GM23338 (cell line): Measurements from ENCODE around the gene DBNL.
"Not testable (repeated sequence)": the region's sequence is repeated elsewhere in the genome, so short reads cannot be mapped to it uniquely, and the experiment has no call there.

Experiments
- EZH2 ChIP-seq: fragments of 200-600 bp; sonication (generic); IDR thresholded peaks from one replicate; pipeline ENCODE4 v1.8.0; 2017; ENCODE audit warnings: antibody characterized with exemption, mild to moderate bottlenecking, low read depth; ENCODE audit not compliant: unreplicated experiment
- TF ChIP-seq, protein P1 (sequence below), 2 experiments: fragments of 200-600 bp in 1 of 2; sonication (generic) in 1 of 2; conservative IDR thresholded peaks; 2 replicates each; pipeline versions ENCODE4 v1.5.1 to v1.6.1; 2016 to 2017; ENCODE audit warnings: antibody characterized with exemption in 2 of 2, low read depth in 2 of 2, mild to moderate bottlenecking in 2 of 2, moderate library complexity in 1 of 2

DNA sequence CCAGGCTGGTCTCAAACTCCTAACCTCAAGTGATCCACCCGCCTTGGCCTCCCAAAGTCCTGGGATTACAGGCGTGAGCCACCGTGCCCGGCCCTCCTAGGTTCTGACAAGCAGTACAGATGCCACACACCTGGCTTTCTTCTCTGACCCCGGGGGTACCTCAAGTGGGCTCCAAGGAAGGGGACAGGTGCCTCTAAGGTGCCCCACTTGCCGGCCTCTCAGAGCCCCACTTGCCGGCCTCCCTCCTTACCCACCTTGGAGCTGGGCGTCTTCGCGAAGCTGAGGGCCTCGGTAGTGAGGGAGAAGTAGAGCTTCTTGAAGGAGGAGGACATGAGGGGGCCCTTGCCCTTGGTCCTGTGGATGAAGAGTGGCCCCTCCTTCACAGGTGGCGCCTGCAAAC is 5.9 kb upstream of the DBNL start:
- TF ChIP-seq, protein P1, sequence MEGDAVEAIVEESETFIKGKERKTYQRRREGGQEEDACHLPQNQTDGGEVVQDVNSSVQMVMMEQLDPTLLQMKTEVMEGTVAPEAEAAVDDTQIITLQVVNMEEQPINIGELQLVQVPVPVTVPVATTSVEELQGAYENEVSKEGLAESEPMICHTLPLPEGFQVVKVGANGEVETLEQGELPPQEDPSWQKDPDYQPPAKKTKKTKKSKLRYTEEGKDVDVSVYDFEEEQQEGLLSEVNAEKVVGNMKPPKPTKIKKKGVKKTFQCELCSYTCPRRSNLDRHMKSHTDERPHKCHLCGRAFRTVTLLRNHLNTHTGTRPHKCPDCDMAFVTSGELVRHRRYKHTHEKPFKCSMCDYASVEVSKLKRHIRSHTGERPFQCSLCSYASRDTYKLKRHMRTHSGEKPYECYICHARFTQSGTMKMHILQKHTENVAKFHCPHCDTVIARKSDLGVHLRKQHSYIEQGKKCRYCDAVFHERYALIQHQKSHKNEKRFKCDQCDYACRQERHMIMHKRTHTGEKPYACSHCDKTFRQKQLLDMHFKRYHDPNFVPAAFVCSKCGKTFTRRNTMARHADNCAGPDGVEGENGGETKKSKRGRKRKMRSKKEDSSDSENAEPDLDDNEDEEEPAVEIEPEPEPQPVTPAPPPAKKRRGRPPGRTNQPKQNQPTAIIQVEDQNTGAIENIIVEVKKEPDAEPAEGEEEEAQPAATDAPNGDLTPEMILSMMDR (conservative IDR thresholded peaks at IDR 0.05; ENCODE audit: low read depth in 2 of 2), result not testable (repeated sequence)
- TF ChIP-seq EZH2, result not testable (repeated sequence)
